ENCODE data around the gene SRGAP1. TPM values are rescaled to one million over a fixed set of nuclear protein-coding genes. Genes with fewer than 3 reads are reported as not detected.

SRGAP1 gene
- total and polyA plus RNA-seq, 2 of the 8 experiments (the other 6 are each of a cell fraction or from before 2014, with no cell fraction given) = 3.2 to 7.3 TPM

GRCh38 chr12:63994704-63995103, 150.2 kb downstream of the SRGAP1 start:
- Histone ChIP-seq H3K27ac (ENCODE audit: low read depth, low read length) (no peak overlapping the region), H4K5ac (ENCODE audit: insufficient read length, low read depth, low read length) (no peak overlapping the region), H4K8ac (ENCODE audit: extremely low read depth, insufficient read depth, low read length) (no peak overlapping the region), H3K14ac (ENCODE audit: insufficient read length) (no peak overlapping the region), H3K23ac (ENCODE audit: insufficient read length) (no peak overlapping the region), H2BK20ac (ENCODE audit: low read length) (no peak overlapping the region), H3K9ac (replicated peaks in 1 of 4; ENCODE audit: extremely low read depth in 1 of 4, low read depth in 3 of 4, low read length in 3 of 4) (no peak overlapping the region), H3K9me3 (ENCODE audit: insufficient read depth in 2 of 2, low read depth in 1 of 2, low read length in 1 of 2) (no peaks in the 10 kb centered on the region), H2AFZ (ENCODE audit: low read length) (no peak overlapping the region), H4K91ac (replicated peaks; ENCODE audit: insufficient read length, low read length) (no peak overlapping the region), H3K79me2 (ENCODE audit: control insufficient read depth in 1 of 2, insufficient read depth in 2 of 2, low read length in 2 of 2) (no peaks in the 10 kb centered on the region), H3K18ac (ENCODE audit: extremely low read depth, low read length) (no peak overlapping the region), H3K4me1 (replicated peaks in 1 of 4; ENCODE audit: control insufficient read depth in 3 of 4, insufficient read depth in 4 of 4, low read length in 3 of 4) (peaks cover 0 to 5% (median 0%) of the 10 kb centered on the region in 4 experiments; a peak in 1 of 7 replicates), H4K20me1 (replicated peaks in 1 of 2; ENCODE audit: control insufficient read depth in 1 of 2, insufficient read depth in 2 of 2, low read length in 2 of 2) (no peaks in the 10 kb centered on the region), H2BK120ac (replicated peaks; ENCODE audit: low read depth, low read length) (no peak overlapping the region), H2BK12ac (ENCODE audit: low read depth, low read length) (no peak overlapping the region), H3K4me3 (ENCODE audit: extremely low read depth in 1 of 4, insufficient read depth in 2 of 4, low read depth in 3 of 4, low read length in 4 of 4) (no peak overlapping the region), H3K79me1 (ENCODE audit: low read depth, low read length) (no peaks in the 10 kb centered on the region), H3K23me2 (ENCODE audit: low read depth, low read length) (no peaks in the 10 kb centered on the region), H2BK5ac (ENCODE audit: low read depth, low read length) (no peak overlapping the region), H3K27me3 (replicated peaks in 1 of 4; ENCODE audit: control insufficient read depth in 3 of 4, extremely low read depth in 1 of 4, insufficient read depth in 3 of 4, low read length in 3 of 4) (no peaks in the 10 kb centered on the region), H2AK5ac (ENCODE audit: low read depth, low read length) (no peak overlapping the region), H2BK15ac (ENCODE audit: low read length) (no peak overlapping the region), H3K56ac (replicated peaks; ENCODE audit: insufficient read length, low read depth, low read length) (no peak overlapping the region), H3K4ac (replicated peaks; ENCODE audit: insufficient read length, low read depth, low read length) (no peak overlapping the region), H3K36me3 (ENCODE audit: control insufficient read depth in 2 of 4, insufficient read depth in 4 of 4, low read length in 3 of 4) (no peaks in the 10 kb centered on the region), H3K4me2 (ENCODE audit: insufficient read depth in 1 of 2, low read depth in 2 of 2, low read length in 2 of 2) (no peak overlapping the region)
- FAIRE-seq = no peak
- POLR2A ChIA-PET (ENCODE audit: partially characterized antibody) = no interaction called here
- 89% methylated on average over 2 of the region's 2 CpGs; no CpG with 5 or more reads in 1 of the 2 experiments for WGBS, 2 experiments (ENCODE audit: extremely low coverage in 1 of 2, insufficient coverage in 1 of 2, insufficient read length in 1 of 2, insufficient replicate concordance in 2 of 2, low coverage in 1 of 2, low lambda C conversion rate in 2 of 2, missing lambda C conversion rate in 1 of 2)
- CTCF ChIA-PET (ENCODE audit: partially characterized antibody) = interaction anchor here (0.8 kb wide), 1 partner anchor 24 kb away, joined by 3 read pairs; no protein-coding TSS in a partner anchor
- TF ChIP-seq TCF12 (IDR thresholded peaks at IDR 0.05; ENCODE audit: low read depth, low read length) = no peak
- DNase-seq (ENCODE audit: low read depth in 1 of 2, low spot score in 2 of 2) = no peak
